Measurements from ENCODE around the gene COL5A2. TPM values are rescaled to one million over a fixed set of nuclear protein-coding genes. Genes with fewer than 3 reads are reported as not detected.

The COL5A2 gene
- total RNA-seq, 2 experiments from 2014 or later: 0.25 to 0.77 TPM

DNA sequence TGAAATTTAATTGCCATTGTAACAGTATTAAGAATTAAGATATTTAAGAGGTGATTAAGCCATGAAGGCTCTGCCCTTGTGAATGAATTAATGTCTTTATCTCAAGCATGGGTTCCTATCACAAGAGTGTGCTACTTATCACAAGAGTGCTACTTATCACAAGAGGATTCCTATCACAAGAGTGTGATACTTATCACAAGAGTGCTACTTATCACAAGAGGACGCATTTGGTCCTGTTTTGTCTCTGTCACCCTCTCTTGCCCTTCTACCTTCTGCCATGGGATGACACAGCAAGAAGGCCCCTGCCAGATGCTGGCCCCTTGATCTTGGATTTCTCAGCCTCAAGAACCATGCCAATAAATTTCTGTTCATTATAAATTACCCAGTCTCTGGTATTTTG is 13.2 kb upstream of the COL5A2 start:
- Mint-ChIP-seq H3K27ac (no peak overlapping the region), H3K4me3 (no peak overlapping the region), H3K9me3 (no peaks in the 10 kb centered on the region), H3K4me1 (ENCODE audit: low read depth) (no peaks in the 10 kb centered on the region), H3K27me3 (no peaks in the 10 kb centered on the region), H3K36me3 (ENCODE audit: low read depth) (no peaks in the 10 kb centered on the region)
- Histone ChIP-seq H3K27me3 (ENCODE audit: control insufficient read depth in 1 of 2, insufficient read depth in 2 of 2, low read length in 2 of 2) (no peaks in the 10 kb centered on the region), H3K36me3 (ENCODE audit: insufficient read depth, low read length) (no peaks in the 10 kb centered on the region), H3K4me1 (ENCODE audit: insufficient read depth, low read length) (no peaks in the 10 kb centered on the region), H3K27ac (ENCODE audit: low read depth in 1 of 2, low read length in 2 of 2) (no peak overlapping the region), H3K4me3 (ENCODE audit: low read length) (no peak overlapping the region), H3K9me3 (ENCODE audit: control insufficient read depth in 1 of 2, insufficient read depth in 1 of 2, low read length in 2 of 2) (no peaks in the 10 kb centered on the region)
- intact Hi-C loops (cut with DNase I, micrococcal nuclease): no loop called here
- TF ChIP-seq, protein P1, sequence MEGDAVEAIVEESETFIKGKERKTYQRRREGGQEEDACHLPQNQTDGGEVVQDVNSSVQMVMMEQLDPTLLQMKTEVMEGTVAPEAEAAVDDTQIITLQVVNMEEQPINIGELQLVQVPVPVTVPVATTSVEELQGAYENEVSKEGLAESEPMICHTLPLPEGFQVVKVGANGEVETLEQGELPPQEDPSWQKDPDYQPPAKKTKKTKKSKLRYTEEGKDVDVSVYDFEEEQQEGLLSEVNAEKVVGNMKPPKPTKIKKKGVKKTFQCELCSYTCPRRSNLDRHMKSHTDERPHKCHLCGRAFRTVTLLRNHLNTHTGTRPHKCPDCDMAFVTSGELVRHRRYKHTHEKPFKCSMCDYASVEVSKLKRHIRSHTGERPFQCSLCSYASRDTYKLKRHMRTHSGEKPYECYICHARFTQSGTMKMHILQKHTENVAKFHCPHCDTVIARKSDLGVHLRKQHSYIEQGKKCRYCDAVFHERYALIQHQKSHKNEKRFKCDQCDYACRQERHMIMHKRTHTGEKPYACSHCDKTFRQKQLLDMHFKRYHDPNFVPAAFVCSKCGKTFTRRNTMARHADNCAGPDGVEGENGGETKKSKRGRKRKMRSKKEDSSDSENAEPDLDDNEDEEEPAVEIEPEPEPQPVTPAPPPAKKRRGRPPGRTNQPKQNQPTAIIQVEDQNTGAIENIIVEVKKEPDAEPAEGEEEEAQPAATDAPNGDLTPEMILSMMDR (IDR thresholded peaks at IDR 0.05): no peak
- ATAC-seq (ENCODE audit: poor library complexity): no peak
- POLR2A ChIA-PET: no interaction called here
- CTCF ChIA-PET: interaction anchor here (1.0 kb wide), 1 partner anchor 12 kb away, joined by 3 read pairs; no protein-coding TSS in a partner anchor
- DNase-seq: no peak

DNA sequence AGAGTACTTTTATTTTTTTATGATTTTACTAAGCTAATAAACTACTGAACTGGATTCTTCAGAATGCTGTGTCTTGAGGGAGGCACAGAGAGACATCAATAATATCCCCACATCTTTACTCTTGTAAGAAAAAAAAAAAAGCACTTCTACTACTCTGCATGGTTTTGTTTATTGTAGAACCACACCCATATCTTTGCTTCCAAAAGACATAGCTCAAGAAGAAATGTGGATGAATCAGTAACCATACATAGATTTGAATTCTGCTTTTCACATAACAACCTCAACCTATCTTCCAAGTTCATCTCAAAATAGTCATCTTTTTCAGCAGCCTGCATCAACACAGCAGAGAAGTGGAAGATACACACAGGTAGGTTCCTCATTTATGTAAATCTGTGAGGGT is 12.2 kb upstream of the COL5A2 start:
- Histone ChIP-seq H3K27ac (ENCODE audit: low read depth in 1 of 2, low read length in 2 of 2) (no peak overlapping the region), H3K36me3 (ENCODE audit: insufficient read depth, low read length) (no peaks in the 10 kb centered on the region), H3K9me3 (ENCODE audit: control insufficient read depth in 1 of 2, insufficient read depth in 1 of 2, low read length in 2 of 2) (no peaks in the 10 kb centered on the region), H3K4me3 (ENCODE audit: low read length) (no peak overlapping the region), H3K27me3 (ENCODE audit: control insufficient read depth in 1 of 2, insufficient read depth in 2 of 2, low read length in 2 of 2) (no peaks in the 10 kb centered on the region), H3K4me1 (ENCODE audit: insufficient read depth, low read length) (no peaks in the 10 kb centered on the region)
- Mint-ChIP-seq H3K9me3 (no peaks in the 10 kb centered on the region), H3K36me3 (ENCODE audit: low read depth) (no peaks in the 10 kb centered on the region), H3K4me3 (no peak overlapping the region), H3K4me1 (ENCODE audit: low read depth) (no peaks in the 10 kb centered on the region), H3K27me3 (no peaks in the 10 kb centered on the region), H3K27ac (no peak overlapping the region)
- TF ChIP-seq, protein P1 (IDR thresholded peaks at IDR 0.05): no peak
- POLR2A ChIA-PET: no interaction called here
- CTCF ChIA-PET: interaction anchor here (1.0 kb wide), 1 partner anchor 13 kb away, joined by 3 read pairs; no protein-coding TSS in a partner anchor
- DNase-seq (no peak), ATAC-seq (ENCODE audit: poor library complexity) (no peak)
- intact Hi-C loops (cut with DNase I, micrococcal nuclease): no loop called here

DNA sequence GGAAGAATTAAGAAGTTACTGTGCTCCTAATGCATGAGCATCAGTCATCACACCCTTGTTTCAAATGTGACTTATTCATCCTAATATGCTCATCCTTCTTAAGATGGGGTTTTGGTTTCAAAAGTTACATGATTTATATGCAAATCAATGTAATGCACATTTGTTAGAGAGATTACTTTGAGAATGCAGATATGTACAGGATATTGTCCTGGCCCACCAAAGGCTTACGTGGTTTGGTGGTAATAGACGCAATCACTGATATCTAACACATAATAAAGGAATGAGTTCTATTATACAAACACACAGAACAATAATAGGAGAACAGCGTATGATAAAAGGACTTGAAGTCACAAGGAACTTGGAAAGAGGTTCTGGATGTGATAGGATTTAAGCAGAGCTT is 11.1 kb upstream of the COL5A2 start:
- H3K36me3 Mint-ChIP-seq (ENCODE audit: low read depth): no peaks in the 10 kb centered on the region
- Histone ChIP-seq H3K9me3 (ENCODE audit: control insufficient read depth in 1 of 2, insufficient read depth in 1 of 2, low read length in 2 of 2) (no peaks in the 10 kb centered on the region), H3K4me1 (ENCODE audit: insufficient read depth, low read length) (no peaks in the 10 kb centered on the region), H3K4me3 (ENCODE audit: low read length) (no peak overlapping the region), H3K27ac (ENCODE audit: low read depth in 1 of 2, low read length in 2 of 2) (no peak overlapping the region), H3K27me3 (ENCODE audit: control insufficient read depth in 1 of 2, insufficient read depth in 2 of 2, low read length in 2 of 2) (no peaks in the 10 kb centered on the region), H3K36me3 (ENCODE audit: insufficient read depth, low read length) (no peaks in the 10 kb centered on the region)
- no peak overlapping the region for H3K27ac Mint-ChIP-seq
- no peak overlapping the region for H3K4me3 Mint-ChIP-seq
- no peaks in the 10 kb centered on the region for H3K4me1 Mint-ChIP-seq (ENCODE audit: low read depth)
- CTCF ChIA-PET: no interaction called here
- TF ChIP-seq, protein P1 (IDR thresholded peaks at IDR 0.05): no peak
- ATAC-seq (ENCODE audit: poor library complexity) (no peak), DNase-seq (no peak)
- intact Hi-C loops (cut with DNase I, micrococcal nuclease): no loop called here
- POLR2A ChIA-PET: no interaction called here
- no peaks in the 10 kb centered on the region for H3K9me3 Mint-ChIP-seq
- H3K27me3 Mint-ChIP-seq: no peaks in the 10 kb centered on the region
